Breast epithelium (tissue), 3 donors: ENCODE results near the gene SLIT1.

Source experiments
- POLR2AphosphoS5 ChIP-seq, 3 donors: sonication (generic); formaldehyde crosslinking; IDR thresholded peaks; one replicate each; pipeline ENCODE4 v1.6.1; 2017; ENCODE audit warnings: antibody characterized with exemption in 3 of 3
- TF ChIP-seq, protein P1 (sequence below), 3 donors: fragments of 450-650 bp; IDR thresholded peaks; one replicate each; pipeline ENCODE4 v1.5.1; 2016 to 2017; ENCODE audit warnings: antibody characterized with exemption in 3 of 3, mild to moderate bottlenecking in 3 of 3, moderate library complexity in 3 of 3

DNA sequence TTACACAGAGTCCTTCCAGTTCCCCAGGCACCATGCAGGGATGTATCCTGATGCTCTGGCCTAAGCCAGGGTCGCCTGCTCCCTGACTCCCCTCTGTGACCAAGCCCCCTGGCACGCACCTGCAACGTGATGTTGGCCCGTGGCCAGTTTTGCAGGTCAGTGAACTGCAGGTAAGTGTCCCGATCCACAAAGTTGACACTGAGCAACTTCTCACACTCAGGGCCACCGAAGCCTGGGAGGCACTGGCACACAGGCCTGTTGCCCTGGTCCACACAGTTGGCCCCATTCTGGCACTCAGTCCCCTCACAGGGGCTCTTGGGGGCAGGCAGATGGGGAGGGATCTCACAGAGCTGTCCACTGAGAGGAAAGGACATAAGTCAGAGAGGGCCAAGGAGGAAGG, 179.4 kb downstream of the SLIT1 start:
- TF ChIP-seq, protein P1, sequence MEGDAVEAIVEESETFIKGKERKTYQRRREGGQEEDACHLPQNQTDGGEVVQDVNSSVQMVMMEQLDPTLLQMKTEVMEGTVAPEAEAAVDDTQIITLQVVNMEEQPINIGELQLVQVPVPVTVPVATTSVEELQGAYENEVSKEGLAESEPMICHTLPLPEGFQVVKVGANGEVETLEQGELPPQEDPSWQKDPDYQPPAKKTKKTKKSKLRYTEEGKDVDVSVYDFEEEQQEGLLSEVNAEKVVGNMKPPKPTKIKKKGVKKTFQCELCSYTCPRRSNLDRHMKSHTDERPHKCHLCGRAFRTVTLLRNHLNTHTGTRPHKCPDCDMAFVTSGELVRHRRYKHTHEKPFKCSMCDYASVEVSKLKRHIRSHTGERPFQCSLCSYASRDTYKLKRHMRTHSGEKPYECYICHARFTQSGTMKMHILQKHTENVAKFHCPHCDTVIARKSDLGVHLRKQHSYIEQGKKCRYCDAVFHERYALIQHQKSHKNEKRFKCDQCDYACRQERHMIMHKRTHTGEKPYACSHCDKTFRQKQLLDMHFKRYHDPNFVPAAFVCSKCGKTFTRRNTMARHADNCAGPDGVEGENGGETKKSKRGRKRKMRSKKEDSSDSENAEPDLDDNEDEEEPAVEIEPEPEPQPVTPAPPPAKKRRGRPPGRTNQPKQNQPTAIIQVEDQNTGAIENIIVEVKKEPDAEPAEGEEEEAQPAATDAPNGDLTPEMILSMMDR (IDR thresholded peaks at IDR 0.05) = no peak
- no peak for TF ChIP-seq POLR2AphosphoS5 (IDR thresholded peaks at IDR 0.05)
